Lower leg skin (tissue), 3 donors: ENCODE data around the gene SMARCAD1.

ENCODE experiments used
- POLR2A ChIP-seq, 2 donors: fragments of 450-650 bp; IDR thresholded peaks; one replicate each; pipeline ENCODE4 v1.6.1; 2016 to 2017; ENCODE audit warnings: antibody characterized with exemption in 2 of 2, mild to moderate bottlenecking in 1 of 2, moderate library complexity in 1 of 2
- TF ChIP-seq, protein P1 (sequence below), 3 donors: fragments of 450-650 bp; IDR thresholded peaks; one replicate each; pipeline ENCODE4 v1.5.1; 2016; ENCODE audit warnings: antibody characterized with exemption in 3 of 3, mild to moderate bottlenecking in 3 of 3, moderate library complexity in 2 of 3

DNA sequence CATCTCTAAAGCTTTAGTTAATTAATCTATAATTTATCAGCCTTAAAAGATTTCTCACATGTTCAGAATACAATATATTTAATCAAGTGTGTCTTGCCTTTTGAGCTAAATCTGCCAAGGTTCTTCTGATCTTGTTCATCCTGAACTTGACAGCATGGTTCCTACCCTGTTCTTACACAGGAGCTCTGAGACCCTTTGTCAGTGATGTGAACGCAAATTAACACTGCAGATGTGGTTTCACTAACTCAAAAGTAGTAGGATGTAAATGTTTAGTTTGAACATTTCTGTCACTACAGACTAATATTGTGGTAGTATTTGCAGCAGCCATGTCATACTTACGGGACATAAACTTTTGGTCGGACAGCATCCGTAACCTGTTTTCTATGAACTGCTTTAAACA lies 59.4 kb downstream of the SMARCAD1 start:
- TF ChIP-seq, protein P1, sequence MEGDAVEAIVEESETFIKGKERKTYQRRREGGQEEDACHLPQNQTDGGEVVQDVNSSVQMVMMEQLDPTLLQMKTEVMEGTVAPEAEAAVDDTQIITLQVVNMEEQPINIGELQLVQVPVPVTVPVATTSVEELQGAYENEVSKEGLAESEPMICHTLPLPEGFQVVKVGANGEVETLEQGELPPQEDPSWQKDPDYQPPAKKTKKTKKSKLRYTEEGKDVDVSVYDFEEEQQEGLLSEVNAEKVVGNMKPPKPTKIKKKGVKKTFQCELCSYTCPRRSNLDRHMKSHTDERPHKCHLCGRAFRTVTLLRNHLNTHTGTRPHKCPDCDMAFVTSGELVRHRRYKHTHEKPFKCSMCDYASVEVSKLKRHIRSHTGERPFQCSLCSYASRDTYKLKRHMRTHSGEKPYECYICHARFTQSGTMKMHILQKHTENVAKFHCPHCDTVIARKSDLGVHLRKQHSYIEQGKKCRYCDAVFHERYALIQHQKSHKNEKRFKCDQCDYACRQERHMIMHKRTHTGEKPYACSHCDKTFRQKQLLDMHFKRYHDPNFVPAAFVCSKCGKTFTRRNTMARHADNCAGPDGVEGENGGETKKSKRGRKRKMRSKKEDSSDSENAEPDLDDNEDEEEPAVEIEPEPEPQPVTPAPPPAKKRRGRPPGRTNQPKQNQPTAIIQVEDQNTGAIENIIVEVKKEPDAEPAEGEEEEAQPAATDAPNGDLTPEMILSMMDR (IDR thresholded peaks at IDR 0.05): no peak
- no peak for TF ChIP-seq POLR2A (IDR thresholded peaks at IDR 0.05)
